Fibroblast of lung (primary cell): ENCODE results near the gene ATP2A2.

Experiments used
- CTCF ChIP-seq, 2 donors: IDR thresholded peaks in 1 of 2; conservative IDR thresholded peaks in 1 of 2; 1 replicate in 1 of 2; 2 replicates in 1 of 2; pipeline ENCODE4 v1.5.1; 2011 to 2012; ENCODE audit warnings: low read length in 2 of 2, control low read depth in 1 of 2, inconsistent platforms in 1 of 2, low read depth in 1 of 2, mild to moderate bottlenecking in 1 of 2
- EZH2 ChIP-seq: IDR thresholded peaks from 2 replicates; pipeline ENCODE4 v1.5.1; 2012; ENCODE audit warnings: low read length, control low read depth, mild to moderate bottlenecking; ENCODE audit errors: missing control alignments

DNA sequence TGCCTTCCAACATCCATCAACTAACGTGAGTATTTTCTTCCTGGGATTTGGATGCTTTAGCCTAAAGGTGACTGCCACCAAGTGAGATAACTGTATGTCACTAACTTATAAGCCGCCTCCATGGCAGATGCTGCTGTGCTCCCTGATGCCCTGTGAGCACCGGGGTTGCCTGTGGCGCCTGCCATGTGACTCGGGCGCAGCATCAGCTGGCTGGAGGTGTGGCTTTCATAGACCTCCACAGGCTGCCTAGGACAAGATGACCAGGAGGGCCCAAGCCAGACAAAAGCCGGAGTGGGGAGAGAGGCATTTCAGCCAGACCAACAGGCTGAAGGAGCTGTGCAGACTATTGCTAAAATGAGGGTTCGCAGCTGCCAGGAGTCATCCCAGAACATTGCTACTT, 66.7 kb downstream of the ATP2A2 start:
- no peak for TF ChIP-seq CTCF (conservative IDR thresholded peaks at IDR 0.05 in 1 of 2, IDR thresholded peaks at IDR 0.05 in 1 of 2; ENCODE audit: low read depth in 1 of 2, low read length in 2 of 2)
- TF ChIP-seq EZH2: no peak
